ENCODE results near the gene CCDC148.

Gene CCDC148

DNA sequence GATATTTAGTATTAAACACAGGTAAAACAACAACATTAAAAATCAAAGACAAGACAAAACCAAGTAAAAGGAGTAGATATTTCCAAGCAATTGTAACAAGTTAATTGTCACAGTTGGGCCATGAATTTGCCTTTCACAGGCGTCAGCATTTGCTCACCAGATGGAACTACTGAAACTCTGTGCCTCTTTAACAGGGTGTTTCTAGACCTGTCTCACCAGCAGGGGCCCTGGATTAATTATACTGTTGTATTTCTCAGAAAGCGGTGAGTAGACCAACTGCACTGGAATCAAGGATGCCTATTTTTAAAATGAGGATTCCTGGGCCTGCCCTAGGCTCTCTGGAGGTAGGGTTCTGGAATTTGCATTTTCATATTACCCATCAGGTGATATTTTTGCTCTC lies 262.3 kb downstream of the CCDC148 start:
- CTCF ChIA-PET: no interaction called here
- TF ChIP-seq, protein P1, sequence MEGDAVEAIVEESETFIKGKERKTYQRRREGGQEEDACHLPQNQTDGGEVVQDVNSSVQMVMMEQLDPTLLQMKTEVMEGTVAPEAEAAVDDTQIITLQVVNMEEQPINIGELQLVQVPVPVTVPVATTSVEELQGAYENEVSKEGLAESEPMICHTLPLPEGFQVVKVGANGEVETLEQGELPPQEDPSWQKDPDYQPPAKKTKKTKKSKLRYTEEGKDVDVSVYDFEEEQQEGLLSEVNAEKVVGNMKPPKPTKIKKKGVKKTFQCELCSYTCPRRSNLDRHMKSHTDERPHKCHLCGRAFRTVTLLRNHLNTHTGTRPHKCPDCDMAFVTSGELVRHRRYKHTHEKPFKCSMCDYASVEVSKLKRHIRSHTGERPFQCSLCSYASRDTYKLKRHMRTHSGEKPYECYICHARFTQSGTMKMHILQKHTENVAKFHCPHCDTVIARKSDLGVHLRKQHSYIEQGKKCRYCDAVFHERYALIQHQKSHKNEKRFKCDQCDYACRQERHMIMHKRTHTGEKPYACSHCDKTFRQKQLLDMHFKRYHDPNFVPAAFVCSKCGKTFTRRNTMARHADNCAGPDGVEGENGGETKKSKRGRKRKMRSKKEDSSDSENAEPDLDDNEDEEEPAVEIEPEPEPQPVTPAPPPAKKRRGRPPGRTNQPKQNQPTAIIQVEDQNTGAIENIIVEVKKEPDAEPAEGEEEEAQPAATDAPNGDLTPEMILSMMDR (IDR thresholded peaks at IDR 0.05; ENCODE audit: insufficient read depth, low read length, missing control alignments): no peak
- H3K4me3 ChIP-seq (ENCODE audit: low read depth, low read length): no peak overlapping the region
- POLR2A ChIA-PET: no interaction called here
- no peak for DNase-seq (ENCODE audit: low read depth, low spot score)

DNA sequence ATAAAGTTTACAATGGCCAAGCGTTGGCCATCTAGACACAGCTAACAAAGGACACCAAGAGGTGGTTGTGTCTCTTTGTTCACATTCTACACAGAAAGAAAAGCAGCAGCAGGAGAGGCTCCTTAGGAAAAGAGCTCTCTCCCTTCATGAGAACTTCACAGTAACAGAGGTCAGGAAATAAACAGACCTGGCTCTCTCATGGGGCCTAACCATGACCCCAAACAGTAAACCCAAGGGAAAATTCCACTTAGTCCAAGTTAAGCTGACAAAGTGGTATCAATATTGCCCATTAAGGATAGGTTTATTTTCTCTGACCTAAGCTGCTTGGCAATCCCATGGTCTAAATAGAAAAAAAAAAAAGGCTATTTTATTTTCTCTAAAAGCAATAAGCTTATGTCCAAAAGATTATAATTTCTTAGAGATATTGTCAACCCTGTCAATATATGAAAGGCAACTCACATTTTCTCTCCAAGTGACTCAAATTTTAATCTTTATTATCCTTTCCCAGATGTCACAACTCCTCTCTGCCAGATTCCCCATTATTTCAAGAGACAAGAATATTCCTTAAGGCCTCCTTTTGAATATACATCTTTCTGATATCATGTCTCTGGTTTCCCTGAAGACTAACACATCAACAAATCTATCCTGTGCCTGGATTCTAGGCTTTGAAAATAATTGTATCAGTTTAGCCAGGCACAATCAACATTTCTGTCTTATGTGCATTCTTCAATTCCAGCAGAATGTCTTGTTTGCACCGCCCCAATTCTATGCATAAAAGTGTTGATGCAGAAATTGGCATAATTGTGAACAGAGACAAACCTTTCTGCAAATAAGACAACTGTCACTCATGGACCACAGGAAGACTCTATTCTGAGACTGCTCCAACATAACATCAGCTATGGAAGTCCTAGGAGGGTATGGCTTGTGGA lies 263.8 kb downstream of the CCDC148 start:
- DNase-seq (ENCODE audit: low read depth, low spot score): no peak
- H3K4me3 ChIP-seq (ENCODE audit: low read depth, low read length): no peak overlapping the region
- POLR2A ChIA-PET: no interaction called here
- CTCF ChIA-PET: interaction anchor here (1.1 to 1.6 kb wide), 2 partner anchors 13 to 561 kb away, joined by 3 to 6 read pairs; no protein-coding TSS in a partner anchor
- TF ChIP-seq, protein P1 (IDR thresholded peaks at IDR 0.05; ENCODE audit: insufficient read depth, low read length, missing control alignments): no peak

DNA sequence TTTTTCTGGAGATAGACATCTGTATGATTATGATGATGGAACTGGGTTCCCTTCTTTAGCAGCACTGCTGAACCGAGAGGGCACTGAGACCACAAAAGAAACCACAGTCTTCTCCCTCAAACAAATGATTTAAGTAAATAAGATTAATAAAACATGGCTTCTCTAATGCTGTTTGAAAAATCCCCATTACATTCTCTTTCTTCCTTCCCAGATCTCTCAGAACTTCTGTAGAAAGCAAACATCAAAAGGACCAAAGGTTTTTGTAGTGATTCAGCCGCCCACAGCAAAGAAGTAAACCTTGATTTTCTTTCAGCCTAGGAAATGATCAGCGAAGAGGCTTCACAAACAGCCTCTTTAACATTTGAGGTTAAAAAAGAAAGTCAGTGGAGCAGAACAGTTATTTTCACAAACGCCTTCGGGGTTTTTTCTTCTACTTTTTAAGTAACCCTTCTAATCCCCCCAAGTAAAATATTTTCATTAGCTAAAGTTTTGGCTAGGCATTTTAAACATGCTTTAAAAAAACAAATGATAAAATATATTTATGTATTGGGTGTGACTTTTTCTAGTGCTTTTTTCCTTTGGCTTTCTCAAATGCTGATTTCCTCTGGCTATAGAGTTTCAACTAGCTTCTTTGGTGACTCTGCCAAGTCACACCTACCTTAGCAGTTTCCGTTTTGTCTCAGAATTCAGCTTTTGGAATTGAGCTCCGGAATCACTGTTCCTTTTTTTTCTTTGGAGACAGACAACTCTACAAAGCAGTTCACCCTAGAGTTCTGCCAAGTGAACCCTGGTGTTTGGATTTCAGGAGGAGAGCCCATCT lies 265.3 kb downstream of the CCDC148 start:
- H3K4me3 ChIP-seq (ENCODE audit: low read depth, low read length): no peak overlapping the region
- DNase-seq (ENCODE audit: low read depth, low spot score): no peak
- TF ChIP-seq, protein P1 (IDR thresholded peaks at IDR 0.05; ENCODE audit: insufficient read depth, low read length, missing control alignments): no peak
- ChIA-PET CTCF (interaction anchor here (1.1 to 1.6 kb wide), 2 partner anchors 12 to 562 kb away, joined by 5 to 6 read pairs; no protein-coding TSS in a partner anchor), POLR2A (no interaction called here)

DNA sequence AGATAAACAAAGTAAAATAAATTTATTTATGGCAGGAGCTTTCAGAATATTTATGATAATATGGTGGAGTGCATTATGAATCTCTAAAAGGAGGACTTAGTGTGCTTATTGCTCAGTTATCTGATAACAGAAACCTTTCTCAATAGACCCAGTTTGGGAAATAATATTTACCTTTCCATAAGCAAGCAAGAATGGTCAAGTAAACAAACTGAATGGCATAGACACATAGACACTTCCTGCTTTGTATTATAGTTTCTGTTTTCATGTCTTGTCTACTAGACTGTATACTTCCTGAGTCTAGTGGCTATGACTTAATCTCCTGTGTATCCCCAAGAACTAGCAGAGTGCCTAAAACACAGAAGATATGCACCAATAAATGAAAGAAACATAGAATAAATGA lies 267.0 kb downstream of the CCDC148 start:
- CTCF ChIA-PET: no interaction called here
- no peak for DNase-seq (ENCODE audit: low read depth, low spot score)
- POLR2A ChIA-PET: no interaction called here
- TF ChIP-seq, protein P1 (IDR thresholded peaks at IDR 0.05; ENCODE audit: insufficient read depth, low read length, missing control alignments): no peak
- H3K4me3 ChIP-seq (ENCODE audit: low read depth, low read length): no peak overlapping the region

DNA sequence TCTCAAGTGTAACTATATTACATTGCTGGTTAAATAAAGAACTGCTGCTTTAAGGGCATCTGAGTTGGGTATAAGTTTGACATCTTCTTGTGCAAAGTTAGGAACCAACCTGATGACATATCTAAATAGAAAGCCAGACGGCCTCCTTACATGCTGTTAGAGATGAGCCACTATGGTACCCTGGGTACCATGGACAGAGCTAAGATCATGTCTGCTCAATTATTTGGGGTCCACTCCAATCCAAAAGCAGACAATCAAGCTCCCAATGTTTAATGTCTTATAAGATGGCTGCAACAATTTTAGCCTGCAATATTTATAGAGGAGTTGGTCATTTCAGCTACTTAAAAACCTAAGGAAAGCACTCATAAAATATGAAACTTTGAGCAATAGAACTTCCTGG lies 268.6 kb downstream of the CCDC148 start:
- TF ChIP-seq, protein P1 (IDR thresholded peaks at IDR 0.05; ENCODE audit: insufficient read depth, low read length, missing control alignments): no peak
- H3K4me3 ChIP-seq (ENCODE audit: low read depth, low read length): no peak overlapping the region
- ChIA-PET CTCF (interaction anchor here (1.1 to 1.7 kb wide), 4 partner anchors 10 to 566 kb away, joined by 3 to 4 read pairs (median 4); no protein-coding TSS in a partner anchor), POLR2A (no interaction called here)
- DNase-seq (ENCODE audit: low read depth, low spot score): no peak
